HEK293T (cell line): ENCODE data around the gene IGSF21.

Source experiments
- ARNT ChIP-seq: fragments of 450-650 bp; IDR thresholded peaks from 2 replicates; pipeline ENCODE4 v1.6.1; 2017; ENCODE audit warnings: mild to moderate bottlenecking
- CTBP1 ChIP-seq: fragments of 450-650 bp; IDR thresholded peaks from 2 replicates; pipeline ENCODE4 v1.6.1; 2016; ENCODE audit warnings: borderline replicate concordance
- FOXM1 ChIP-seq: fragments of 450-650 bp; IDR thresholded peaks from 2 replicates; pipeline ENCODE4 v1.6.1; 2017; ENCODE audit warnings: mild to moderate bottlenecking, borderline replicate concordance
- HDGF ChIP-seq: fragments of 450-650 bp; IDR thresholded peaks from 2 replicates; pipeline ENCODE4 v1.6.1; 2017; ENCODE audit warnings: antibody characterized with exemption, borderline replicate concordance
- SP1 ChIP-seq: fragments of 450-650 bp; IDR thresholded peaks from 2 replicates; pipeline ENCODE4 v1.6.1; 2017
- SUZ12 ChIP-seq: fragments of 450-650 bp; IDR thresholded peaks from 2 replicates; pipeline ENCODE4 v1.6.1; 2016; ENCODE audit warnings: mild to moderate bottlenecking

DNA sequence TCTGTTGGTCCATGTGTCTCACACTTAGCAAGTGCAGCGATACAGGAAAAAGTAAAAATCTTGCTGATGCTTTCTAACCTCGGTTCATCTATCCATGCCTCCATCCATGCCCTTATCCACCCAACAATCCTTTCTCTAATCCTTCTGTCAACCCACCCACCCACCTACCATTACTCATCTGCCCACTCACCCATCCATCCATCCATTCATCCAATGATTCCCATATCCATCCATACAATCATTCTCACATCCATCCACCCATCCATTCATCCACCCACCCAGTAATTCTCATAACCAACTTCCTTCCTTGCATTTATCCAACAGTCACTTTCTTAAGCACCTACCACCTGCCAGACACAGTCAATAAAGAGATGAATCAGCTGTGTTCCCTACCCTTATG lies 6.1 kb upstream of the IGSF21 start:
- TF ChIP-seq FOXM1 (no peak), SP1 (no peak), ARNT (no peak), SUZ12 (no peak), HDGF (no peak), CTBP1 (no peak)
